ENCODE results near the gene TPSD1. TPM values are rescaled to one million over a fixed set of nuclear protein-coding genes. Genes with fewer than 3 reads are reported as not detected.

TPSD1 gene
- total and polyA plus RNA-seq, 2 experiments from 2014 or later, result not detected

- no peak overlapping the region for H3K4me2 ChIP-seq
- H3K4me3 ChIP-seq, result no peak overlapping the region
- H3K27me3 ChIP-seq, result no peaks in the 10 kb centered on the region
- no peak for TF ChIP-seq EZH2phosphoT487 (IDR thresholded peaks at IDR 0.05; ENCODE audit: low read depth, severe bottlenecking, unreplicated experiment)
- no peak for TF ChIP-seq EZH2 (IDR thresholded peaks at IDR 0.05; ENCODE audit: borderline replicate concordance)
- TF ChIP-seq, protein P1, sequence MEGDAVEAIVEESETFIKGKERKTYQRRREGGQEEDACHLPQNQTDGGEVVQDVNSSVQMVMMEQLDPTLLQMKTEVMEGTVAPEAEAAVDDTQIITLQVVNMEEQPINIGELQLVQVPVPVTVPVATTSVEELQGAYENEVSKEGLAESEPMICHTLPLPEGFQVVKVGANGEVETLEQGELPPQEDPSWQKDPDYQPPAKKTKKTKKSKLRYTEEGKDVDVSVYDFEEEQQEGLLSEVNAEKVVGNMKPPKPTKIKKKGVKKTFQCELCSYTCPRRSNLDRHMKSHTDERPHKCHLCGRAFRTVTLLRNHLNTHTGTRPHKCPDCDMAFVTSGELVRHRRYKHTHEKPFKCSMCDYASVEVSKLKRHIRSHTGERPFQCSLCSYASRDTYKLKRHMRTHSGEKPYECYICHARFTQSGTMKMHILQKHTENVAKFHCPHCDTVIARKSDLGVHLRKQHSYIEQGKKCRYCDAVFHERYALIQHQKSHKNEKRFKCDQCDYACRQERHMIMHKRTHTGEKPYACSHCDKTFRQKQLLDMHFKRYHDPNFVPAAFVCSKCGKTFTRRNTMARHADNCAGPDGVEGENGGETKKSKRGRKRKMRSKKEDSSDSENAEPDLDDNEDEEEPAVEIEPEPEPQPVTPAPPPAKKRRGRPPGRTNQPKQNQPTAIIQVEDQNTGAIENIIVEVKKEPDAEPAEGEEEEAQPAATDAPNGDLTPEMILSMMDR (IDR thresholded peaks at IDR 0.05; ENCODE audit: poor library complexity), result no peak
- no peak overlapping the region for H2AFZ ChIP-seq
- peaks cover 6% of the 10 kb centered on the region for H3K4me1 ChIP-seq (ENCODE audit: insufficient read depth)
- no peak for DNase-seq (ENCODE audit: low spot score)
- no peaks in the 10 kb centered on the region for H3K36me3 ChIP-seq (replicated peaks; ENCODE audit: insufficient read depth, low read depth)
- whole genome bisulfite sequencing (ENCODE audit: low lambda C conversion rate, missing lambda C conversion rate), result 83% methylated on average over 17 of the region's 21 CpGs
- H3K9me3 ChIP-seq (ENCODE audit: low read depth), result no peaks in the 10 kb centered on the region
- H3K9me2 ChIP-seq (replicated peaks; ENCODE audit: insufficient read depth), result no peaks in the 10 kb centered on the region
- no peak overlapping the region for H3K27ac ChIP-seq
- H4K20me1 ChIP-seq (ENCODE audit: insufficient read depth, poor library complexity, severe bottlenecking), result no peaks in the 10 kb centered on the region
- no peaks in the 10 kb centered on the region for H3K79me2 ChIP-seq
Measured at GRCh38 chr16:1277617-1278282, 21.9 kb downstream of the TPSD1 start.

DNA sequence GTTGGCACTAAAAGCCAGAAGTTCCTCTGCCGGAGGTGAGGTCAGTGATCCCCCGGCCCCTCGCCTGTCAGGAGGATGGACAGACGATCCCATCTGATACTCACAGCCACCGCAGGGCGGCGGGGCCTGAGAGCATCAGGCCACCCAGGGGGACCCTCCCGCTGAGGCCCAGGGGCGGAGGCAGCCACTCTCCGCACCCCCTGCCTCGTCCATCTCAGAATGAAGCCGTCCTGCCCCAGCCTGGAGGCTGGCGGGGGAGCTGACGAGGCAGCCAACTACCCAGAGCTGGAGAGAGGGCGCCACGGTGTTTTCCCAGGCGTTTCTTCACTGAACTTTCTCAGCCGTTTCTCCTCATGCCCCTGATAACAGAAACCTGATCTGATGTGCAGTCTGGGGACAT is 22.6 kb downstream of the TPSD1 start:
- Histone ChIP-seq H4K20me1 (ENCODE audit: insufficient read depth, poor library complexity, severe bottlenecking) (no peaks in the 10 kb centered on the region), H3K79me2 (no peaks in the 10 kb centered on the region), H3K4me3 (no peak overlapping the region), H3K27me3 (no peaks in the 10 kb centered on the region), H3K4me2 (no peak overlapping the region), H3K9me2 (replicated peaks; ENCODE audit: insufficient read depth) (no peaks in the 10 kb centered on the region), H3K4me1 (ENCODE audit: insufficient read depth) (peaks cover 6% of the 10 kb centered on the region), H2AFZ (no peak overlapping the region), H3K9me3 (ENCODE audit: low read depth) (no peaks in the 10 kb centered on the region), H3K36me3 (replicated peaks; ENCODE audit: insufficient read depth, low read depth) (no peaks in the 10 kb centered on the region), H3K27ac (no peak overlapping the region)
- TF ChIP-seq EZH2phosphoT487 (IDR thresholded peaks at IDR 0.05; ENCODE audit: low read depth, severe bottlenecking, unreplicated experiment) (no peak), EZH2 (IDR thresholded peaks at IDR 0.05; ENCODE audit: borderline replicate concordance) (no peak)
- no peak for DNase-seq (ENCODE audit: low spot score)
- 21% methylated on average over 18 of the region's 18 CpGs for WGBS (ENCODE audit: low lambda C conversion rate, missing lambda C conversion rate)

DNA sequence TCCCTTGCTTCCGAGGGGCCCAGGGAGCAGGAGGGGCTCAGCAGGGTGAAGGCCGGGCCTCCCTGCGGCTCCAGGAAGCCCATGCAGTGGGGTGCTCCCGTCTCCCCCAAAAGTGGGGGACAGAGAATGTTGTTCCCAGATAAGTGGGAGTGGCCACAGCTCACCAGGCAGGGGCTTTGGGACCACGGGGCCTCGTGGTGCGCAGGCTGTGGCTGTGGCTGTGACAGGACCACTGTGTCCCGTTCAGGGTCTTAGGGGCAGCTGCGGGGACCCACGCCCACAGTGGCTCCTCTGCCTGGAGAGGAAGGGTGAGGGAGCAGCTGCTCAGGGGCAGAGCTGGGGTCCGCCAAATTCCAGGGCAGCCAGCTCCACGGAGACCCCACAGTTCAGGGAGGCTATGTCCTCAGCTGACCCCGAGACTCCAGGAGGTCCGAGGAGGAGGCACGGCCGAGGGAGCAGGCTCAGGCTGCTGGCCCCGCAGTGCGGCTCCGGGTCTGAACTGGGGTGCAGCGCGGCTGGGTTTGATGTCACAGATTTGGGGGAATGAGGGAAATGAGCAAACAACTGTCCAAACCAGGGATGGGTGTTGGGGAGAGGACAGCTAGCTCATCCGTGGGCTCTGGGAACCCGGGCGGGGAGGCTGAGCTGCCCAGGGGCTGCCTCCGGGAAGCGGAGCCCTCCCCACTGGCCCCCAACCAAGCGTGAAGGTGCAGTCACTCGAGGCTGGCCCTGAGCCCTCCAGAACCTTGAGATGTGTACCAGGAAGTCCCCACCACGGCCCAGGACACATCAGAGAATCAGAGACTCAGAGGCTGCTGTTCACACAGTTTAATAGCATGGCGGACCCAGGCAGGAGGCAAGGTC is 23.4 kb downstream of the TPSD1 start:
- Histone ChIP-seq H3K9me2 (replicated peaks; ENCODE audit: insufficient read depth) (no peaks in the 10 kb centered on the region), H4K20me1 (ENCODE audit: insufficient read depth, poor library complexity, severe bottlenecking) (no peaks in the 10 kb centered on the region), H3K36me3 (replicated peaks; ENCODE audit: insufficient read depth, low read depth) (no peaks in the 10 kb centered on the region), H3K4me1 (ENCODE audit: insufficient read depth) (peaks cover 6% of the 10 kb centered on the region), H3K9me3 (ENCODE audit: low read depth) (no peaks in the 10 kb centered on the region), H3K4me2 (no peak overlapping the region), H3K27me3 (no peaks in the 10 kb centered on the region), H3K4me3 (no peak overlapping the region), H3K27ac (no peak overlapping the region), H2AFZ (no peak overlapping the region), H3K79me2 (no peaks in the 10 kb centered on the region)
- TF ChIP-seq EZH2 (IDR thresholded peaks at IDR 0.05; ENCODE audit: borderline replicate concordance) (no peak), EZH2phosphoT487 (IDR thresholded peaks at IDR 0.05; ENCODE audit: low read depth, severe bottlenecking, unreplicated experiment) (no peak)
- TF ChIP-seq, protein P1 (IDR thresholded peaks at IDR 0.05; ENCODE audit: poor library complexity), result no peak
- DNase-seq (ENCODE audit: low spot score), result no peak
- 86% methylated on average over 26 of the region's 30 CpGs for WGBS (ENCODE audit: low lambda C conversion rate, missing lambda C conversion rate)
